Stimulated activated naive B cell treated with anti-CD40 and anti-IgM and Interleukin-4, amounts not matched to agents 10 μg/mL and 1 μg/mL and 100 μg/mL, for 72 hours (primary cell): ENCODE measurements around the gene ABR.
A peak's percentile ranks its signal among the peaks of the same experiment; 100 is the strongest.
"Not testable (repeated sequence)": the region's sequence is repeated elsewhere in the genome, so short reads cannot be mapped to it uniquely, and the experiment has no call there.

Experiments
- ATAC-seq, 2 donors: fragments of 150-1000 bp; cut with Tn5 transposase; replicated peaks; 2 replicates each; pipeline ENCODE4 v1.10.0; 2021; ENCODE audit warnings: moderate library complexity in 1 of 2
- DNase-seq: peaks from one replicate; pipeline ENCODE4 v3.0.0; 2021
- H3K27ac Mint-ChIP-seq: one replicate; pipeline ENCODE4 v1.8.0; 2022; ENCODE audit warnings: mild to moderate bottlenecking, mixed read lengths
- H3K27me3 Mint-ChIP-seq, 2 donors: one replicate each; pipeline ENCODE4 v1.8.0; 2022; ENCODE audit warnings: mixed read lengths in 2 of 2
- H3K36me3 Mint-ChIP-seq, 2 donors: one replicate each; pipeline ENCODE4 v1.8.0; 2022; ENCODE audit warnings: mixed read lengths in 2 of 2, mild to moderate bottlenecking in 1 of 2
- H3K4me1 Mint-ChIP-seq, 2 donors: one replicate each; pipeline ENCODE4 v1.8.0; 2022; ENCODE audit warnings: mixed read lengths in 2 of 2, mild to moderate bottlenecking in 1 of 2
- H3K4me3 Mint-ChIP-seq, 2 donors: one replicate each; pipeline ENCODE4 v1.8.0; 2022; ENCODE audit warnings: mild to moderate bottlenecking in 2 of 2, mixed read lengths in 2 of 2, moderate library complexity in 1 of 2
- H3K9me3 Mint-ChIP-seq, 2 donors: one replicate each; pipeline ENCODE4 v1.8.0; 2022; ENCODE audit warnings: mixed read lengths in 2 of 2, mild to moderate bottlenecking in 1 of 2

The ABR gene

GRCh38 chr17:1136748-1137147 lies 43.0 kb downstream of the ABR start:
- Mint-ChIP-seq H3K36me3 (peaks cover 7 to 21% of the 10 kb centered on the region in 2 donors), H3K4me1 (peaks cover 15 to 31% of the 10 kb centered on the region in 2 donors), H3K27me3 (no peaks in the 10 kb centered on the region), H3K4me3 (no peak overlapping the region), H3K9me3 (no peaks in the 10 kb centered on the region), H3K27ac (peak overlapping the region; percentile 68)
- DNase-seq: no peak
- ATAC-seq: no peak

- H3K27ac Mint-ChIP-seq: peak overlapping the region; percentile 71
- peaks cover 9 to 24% of the 10 kb centered on the region in 2 donors for H3K36me3 Mint-ChIP-seq
- ATAC-seq (no peak), DNase-seq (no peak)
- H3K9me3 Mint-ChIP-seq: no peaks in the 10 kb centered on the region
- no peaks in the 10 kb centered on the region for H3K27me3 Mint-ChIP-seq
- peaks cover 14 to 28% of the 10 kb centered on the region in 2 donors for H3K4me1 Mint-ChIP-seq
- no peak overlapping the region for H3K4me3 Mint-ChIP-seq
Observed at GRCh38 chr17:1134634-1135324, 45.0 kb downstream of the ABR start.

DNA sequence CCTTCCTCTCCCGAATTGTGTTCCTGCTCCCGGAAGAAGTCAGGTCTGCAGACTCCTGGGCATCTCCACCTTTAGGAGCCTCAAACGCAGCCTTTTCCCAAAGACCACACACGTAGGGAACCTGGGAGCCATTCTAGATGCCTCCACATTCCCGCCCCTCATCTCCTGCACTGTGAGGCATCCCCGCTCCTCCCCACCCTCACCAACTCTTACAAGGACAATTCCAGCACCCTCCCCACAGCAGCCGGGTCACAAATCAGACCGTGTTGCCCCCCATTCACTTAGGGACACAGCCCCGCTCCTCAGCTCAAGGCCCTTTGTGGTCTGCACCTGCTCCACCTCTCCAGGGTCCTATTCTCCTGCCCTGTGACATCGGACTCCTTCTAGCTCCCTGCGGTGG lies 49.6 kb downstream of the ABR start:
- Mint-ChIP-seq H3K27ac (no peak overlapping the region), H3K27me3 (no peaks in the 10 kb centered on the region), H3K36me3 (peaks cover 19 to 31% of the 10 kb centered on the region in 2 donors), H3K9me3 (peaks cover 0 to 3% of the 10 kb centered on the region in 2 donors), H3K4me3 (no peak overlapping the region), H3K4me1 (peaks cover 7 to 10% of the 10 kb centered on the region in 2 donors)
- ATAC-seq (no peak), DNase-seq (no peak)

- not testable (repeated sequence) for H3K27me3 Mint-ChIP-seq, H3K9me3 Mint-ChIP-seq, H3K4me3 Mint-ChIP-seq, DNase-seq, H3K27ac Mint-ChIP-seq, ATAC-seq
- peaks cover 12 to 15% of the 10 kb centered on the region in 2 donors for H3K4me1 Mint-ChIP-seq
- peaks cover 24 to 39% of the 10 kb centered on the region in 2 donors for H3K36me3 Mint-ChIP-seq
Observed at GRCh38 chr17:1128463-1128862, 51.3 kb downstream of the ABR start.

DNA sequence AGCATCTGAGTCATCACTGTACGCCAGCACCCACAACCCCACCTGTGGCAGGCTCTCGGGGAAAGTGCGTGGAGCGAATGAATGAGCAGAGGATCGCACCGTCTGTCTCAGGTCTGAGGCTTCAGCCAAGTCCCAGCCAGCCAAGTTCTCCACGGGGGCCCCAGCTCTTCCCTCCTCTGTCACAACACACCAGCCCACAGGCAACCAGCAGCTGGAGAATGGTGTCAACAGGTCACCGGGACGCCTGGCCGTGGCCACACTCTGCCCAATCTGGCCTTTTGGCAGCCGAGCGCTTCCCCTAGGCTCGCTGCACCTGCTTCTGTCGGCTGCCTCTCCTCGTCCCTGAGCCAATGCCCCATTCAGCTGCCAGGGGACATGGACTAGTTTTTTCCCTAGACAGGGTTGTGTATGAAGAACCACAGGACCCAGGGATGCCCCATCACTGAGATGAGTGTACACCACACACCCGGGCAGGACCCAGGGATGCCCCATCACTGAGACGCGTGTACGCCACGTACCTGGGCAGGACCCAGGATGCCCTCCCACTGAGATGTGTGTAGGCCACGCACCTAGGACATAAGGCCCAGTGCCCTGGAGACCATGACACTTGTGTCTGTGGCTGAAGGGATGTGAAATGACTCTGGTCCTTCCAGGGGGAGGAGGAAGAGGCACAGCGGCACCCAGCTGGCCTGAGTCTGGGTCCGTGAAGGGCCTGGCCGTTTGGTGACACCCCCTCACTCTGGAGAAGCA lies 52.8 kb downstream of the ABR start:
- no peak for ATAC-seq
- H3K27ac Mint-ChIP-seq: peak overlapping the region; percentile 71
- no peaks in the 10 kb centered on the region for H3K27me3 Mint-ChIP-seq
- peaks cover 0 to 3% of the 10 kb centered on the region in 2 donors for H3K9me3 Mint-ChIP-seq
- H3K36me3 Mint-ChIP-seq: peaks cover 24 to 37% of the 10 kb centered on the region in 2 donors
- H3K4me1 Mint-ChIP-seq: peaks cover 18 to 21% of the 10 kb centered on the region in 2 donors
- no peak overlapping the region for H3K4me3 Mint-ChIP-seq
- DNase-seq: no peak

DNA sequence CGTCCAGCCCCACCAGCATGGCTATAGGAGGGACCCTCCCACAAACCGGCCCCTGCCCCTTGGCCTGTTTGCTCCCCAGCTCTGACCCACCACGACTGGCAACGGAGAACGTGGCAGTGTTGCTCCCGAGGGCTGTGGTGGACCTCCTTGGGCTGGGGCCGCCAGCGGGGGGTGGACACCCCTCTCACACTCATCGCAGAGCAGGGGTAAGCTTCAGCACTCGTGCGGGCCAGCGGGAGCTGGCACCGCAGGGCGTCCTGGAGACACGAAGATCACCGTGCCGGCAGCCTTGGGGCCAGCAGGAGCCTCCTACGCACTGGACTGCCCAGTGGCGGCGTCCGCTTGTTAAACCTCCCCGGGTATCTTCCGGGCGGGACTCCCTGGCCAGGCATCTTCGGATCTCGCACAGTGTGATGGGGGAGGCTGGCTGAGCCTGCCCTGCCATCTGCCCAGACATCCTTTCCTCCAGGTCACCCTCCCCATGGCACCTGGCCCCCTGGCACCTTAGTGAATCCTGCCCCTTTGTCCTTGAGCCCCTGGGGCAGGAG lies 53.5 kb downstream of the ABR start:
- no peak for ATAC-seq
- H3K27ac Mint-ChIP-seq: no peak overlapping the region
- H3K4me3 Mint-ChIP-seq: no peak overlapping the region
- no peaks in the 10 kb centered on the region for H3K27me3 Mint-ChIP-seq
- H3K4me1 Mint-ChIP-seq: peaks cover 16 to 17% of the 10 kb centered on the region in 2 donors
- DNase-seq: no peak
- peaks cover 24 to 35% of the 10 kb centered on the region in 2 donors for H3K36me3 Mint-ChIP-seq
- H3K9me3 Mint-ChIP-seq: peaks cover 0 to 3% of the 10 kb centered on the region in 2 donors

GRCh38 chr17:1125788-1126145 lies 54.0 kb downstream of the ABR start:
- Mint-ChIP-seq H3K4me1 (peaks cover 16 to 17% of the 10 kb centered on the region in 2 donors), H3K27me3 (no peaks in the 10 kb centered on the region), H3K36me3 (peaks cover 24 to 38% of the 10 kb centered on the region in 2 donors), H3K27ac (no peak overlapping the region), H3K9me3 (peaks cover 0 to 3% of the 10 kb centered on the region in 2 donors), H3K4me3 (no peak overlapping the region)
- DNase-seq: no peak
- ATAC-seq: no peak

- H3K4me1 Mint-ChIP-seq: peaks cover 14 to 17% of the 10 kb centered on the region in 2 donors
- DNase-seq (no peak), ATAC-seq (no peak)
- no peak overlapping the region for H3K27ac Mint-ChIP-seq
- no peak overlapping the region for H3K4me3 Mint-ChIP-seq
- H3K36me3 Mint-ChIP-seq: peaks cover 21 to 34% of the 10 kb centered on the region in 2 donors
- H3K27me3 Mint-ChIP-seq: no peaks in the 10 kb centered on the region
- H3K9me3 Mint-ChIP-seq: peaks cover 0 to 3% of the 10 kb centered on the region in 2 donors
Observed at GRCh38 chr17:1124896-1125787, 54.6 kb downstream of the ABR start.

- H3K36me3 Mint-ChIP-seq: peaks cover 18 to 26% of the 10 kb centered on the region in 2 donors
- no peak for ATAC-seq
- H3K9me3 Mint-ChIP-seq: peaks cover 0 to 3% of the 10 kb centered on the region in 2 donors
- H3K4me3 Mint-ChIP-seq: no peak overlapping the region
- H3K27me3 Mint-ChIP-seq: no peaks in the 10 kb centered on the region
- H3K4me1 Mint-ChIP-seq: peaks cover 17% of the 10 kb centered on the region in 2 donors
- no peak for DNase-seq
- H3K27ac Mint-ChIP-seq: peak overlapping the region; percentile 10
Observed at GRCh38 chr17:1123921-1124715, 55.7 kb downstream of the ABR start.

- Mint-ChIP-seq H3K4me3 (no peak overlapping the region), H3K4me1 (peaks cover 17% of the 10 kb centered on the region in 2 donors), H3K27ac (peak overlapping the region; percentile 14), H3K9me3 (no peaks in the 10 kb centered on the region), H3K36me3 (peaks cover 15 to 20% of the 10 kb centered on the region in 2 donors), H3K27me3 (no peaks in the 10 kb centered on the region)
- DNase-seq: no peak
- ATAC-seq: no peak
Observed at GRCh38 chr17:1123393-1123831, 56.4 kb downstream of the ABR start.

- DNase-seq: peak; percentile 63
- Mint-ChIP-seq H3K9me3 (no peaks in the 10 kb centered on the region), H3K4me3 (no peak overlapping the region), H3K27ac (peak overlapping the region; percentile 14), H3K36me3 (peaks cover 8 to 14% of the 10 kb centered on the region in 2 donors), H3K4me1 (peaks cover 17% of the 10 kb centered on the region in 2 donors), H3K27me3 (no peaks in the 10 kb centered on the region)
- peak; percentile 90 to 91 for ATAC-seq
Observed at GRCh38 chr17:1122533-1123392, 57.0 kb downstream of the ABR start.

DNA sequence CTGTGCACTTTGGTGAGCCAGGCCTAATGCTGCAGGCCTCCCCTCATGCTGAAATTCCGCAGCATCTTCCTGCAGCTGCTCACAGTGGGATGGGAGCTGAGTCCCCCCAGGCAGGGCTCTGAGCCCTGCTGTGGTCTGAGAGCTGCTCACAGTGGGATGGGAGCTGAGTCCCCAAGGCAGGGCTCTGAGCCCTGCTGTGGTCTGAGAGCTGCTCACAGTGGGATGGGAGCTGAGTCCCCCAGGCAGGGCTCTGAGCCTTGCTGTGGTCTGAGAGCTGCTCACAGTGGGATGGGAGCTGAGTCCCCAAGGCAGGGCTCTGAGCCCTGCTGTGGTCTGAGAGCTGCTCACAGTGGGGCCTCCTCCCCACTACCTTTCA lies 58.4 kb downstream of the ABR start:
- DNase-seq, H3K27me3 Mint-ChIP-seq, H3K4me3 Mint-ChIP-seq, H3K27ac Mint-ChIP-seq, ATAC-seq, H3K9me3 Mint-ChIP-seq: not testable (repeated sequence)
- H3K36me3 Mint-ChIP-seq: peaks cover 5 to 11% of the 10 kb centered on the region in 2 donors
- peaks cover 17 to 20% of the 10 kb centered on the region in 2 donors for H3K4me1 Mint-ChIP-seq
